ENCODE measurements around the gene CST9.
A peak's percentile ranks its signal among the peaks of the same experiment; 100 is the strongest.
"Not testable (repeated sequence)": the region's sequence is repeated elsewhere in the genome, so short reads cannot be mapped to it uniquely, and the experiment has no call there.

CST9 gene

DNA sequence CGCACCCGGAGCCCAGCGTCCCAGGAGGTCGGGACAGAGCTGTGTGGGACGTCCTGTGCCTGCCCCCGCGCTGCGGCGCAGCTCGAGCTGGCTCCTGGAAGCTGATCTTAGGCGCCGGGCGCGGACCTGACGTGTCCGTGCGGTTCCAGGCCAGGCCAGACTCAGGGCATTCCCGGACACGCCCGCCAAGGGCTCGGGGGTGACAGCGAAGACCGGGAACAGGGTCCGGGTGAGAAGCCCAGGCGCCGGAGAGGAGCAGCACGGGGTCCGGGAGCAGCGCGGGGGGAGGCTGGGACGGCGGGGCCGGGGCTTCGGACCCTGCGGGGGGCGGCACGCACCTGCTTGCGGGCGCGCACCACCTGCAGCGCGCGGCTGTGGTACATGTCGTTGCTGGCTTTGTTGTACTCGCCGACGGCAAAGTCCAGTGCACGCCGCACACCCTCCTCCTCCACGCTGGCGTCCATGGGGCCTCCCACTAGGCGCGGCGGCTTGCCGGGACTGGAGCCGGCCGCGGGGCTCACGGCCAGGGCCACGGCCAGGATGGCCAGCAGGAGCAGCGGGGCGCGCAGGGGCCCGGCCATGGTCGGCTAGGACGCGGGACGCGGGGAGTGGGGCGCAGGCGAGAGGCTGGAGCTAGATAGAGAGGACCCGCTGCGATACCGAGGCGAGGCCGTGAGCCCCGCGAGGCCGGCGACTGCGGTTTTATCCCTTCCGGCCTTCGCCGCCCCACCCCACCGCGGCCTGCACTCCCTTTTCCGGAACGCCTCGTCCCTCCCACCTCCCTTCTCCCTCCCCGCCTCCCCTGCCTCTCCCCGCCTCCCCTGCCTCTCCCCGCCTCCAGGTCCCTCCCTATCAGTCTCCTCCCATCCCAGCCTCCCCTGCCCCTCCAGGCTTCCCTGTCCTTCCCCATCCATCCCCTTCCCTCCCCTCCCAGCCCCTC lies 31.8 kb upstream of the CST9 start, which contains the start of gene CST3:
Gene CST3, minus strand, starts transcription at position 674 of the 940 bp plus-strand sequence. Its CDS starts 93 bp downstream, at position 581.
- peak; percentile 90 for DNase-seq (ENCODE audit: low read depth)

DNA sequence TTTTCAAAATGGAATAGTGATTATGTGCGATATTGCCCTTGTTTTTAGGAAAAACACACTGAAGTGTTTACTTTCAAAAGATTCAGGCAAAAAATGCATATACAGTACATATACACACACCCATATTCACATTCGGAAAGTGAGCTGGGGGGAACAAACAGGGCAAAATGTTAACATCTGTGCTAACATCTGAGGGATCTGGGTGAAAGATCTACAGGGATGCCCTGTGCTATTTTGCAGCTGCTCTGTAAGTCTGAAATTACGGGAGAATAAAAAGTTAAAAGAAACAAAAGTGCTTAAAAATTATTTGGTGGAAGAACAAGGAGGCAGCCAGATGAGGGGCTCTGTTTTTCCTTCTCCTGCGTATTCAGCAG lies 31.2 kb upstream of the CST9 start:
- DNase-seq (ENCODE audit: low read depth) = no peak

DNA sequence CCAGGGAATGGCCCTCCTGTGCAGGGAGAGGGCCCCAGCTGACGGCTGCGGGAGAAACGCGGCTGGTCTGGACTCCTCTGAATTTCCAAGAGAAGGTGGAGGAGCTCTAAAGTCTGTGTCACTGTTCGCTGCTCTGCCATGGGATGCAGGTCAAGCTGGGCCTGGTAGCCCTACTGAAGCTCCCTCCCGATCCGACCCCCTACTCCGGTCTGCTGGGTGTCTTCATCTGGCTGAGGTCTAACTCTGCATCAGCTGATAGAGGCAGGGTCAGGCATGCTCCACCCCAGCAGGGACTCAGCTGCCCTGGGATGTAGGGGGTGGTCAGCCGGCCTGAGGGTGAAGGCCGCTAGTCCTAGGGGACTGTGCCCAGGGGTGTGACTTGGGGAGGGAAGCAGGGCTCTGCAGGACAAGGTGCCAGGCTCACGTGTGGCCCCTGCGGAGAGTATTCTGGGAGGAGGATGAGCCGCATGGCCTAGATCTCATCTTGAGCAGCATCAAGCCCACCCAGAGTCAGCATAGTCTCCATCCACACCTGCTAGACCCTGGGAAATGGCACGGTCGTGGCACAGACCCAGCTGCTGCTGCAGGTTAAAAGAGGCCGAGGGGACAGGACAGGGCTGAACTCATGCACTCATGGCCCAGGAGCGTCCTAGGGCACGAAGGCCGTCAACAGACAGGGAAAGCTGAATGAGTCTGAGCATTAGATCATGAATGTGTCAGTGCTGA lies 30.6 kb upstream of the CST9 start:
- DNase-seq (ENCODE audit: low read depth) = no peak

DNA sequence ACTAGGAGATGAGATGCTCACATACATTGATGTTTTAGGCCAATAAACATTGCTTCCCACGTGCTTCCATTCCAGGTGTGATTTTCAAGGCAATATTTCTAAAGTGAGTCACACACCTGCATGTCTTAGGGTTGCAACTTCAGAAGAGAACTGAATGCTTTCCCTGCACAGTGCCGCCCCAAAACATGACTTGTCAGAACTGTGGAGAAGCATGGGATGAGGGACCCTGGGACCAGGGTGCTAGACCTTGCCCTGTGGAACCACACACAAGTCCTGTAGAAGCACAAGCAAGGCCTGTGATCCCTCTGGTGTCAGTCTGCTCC lies 30.0 kb upstream of the CST9 start:
- DNase-seq (ENCODE audit: low read depth) = not testable (repeated sequence)

DNA sequence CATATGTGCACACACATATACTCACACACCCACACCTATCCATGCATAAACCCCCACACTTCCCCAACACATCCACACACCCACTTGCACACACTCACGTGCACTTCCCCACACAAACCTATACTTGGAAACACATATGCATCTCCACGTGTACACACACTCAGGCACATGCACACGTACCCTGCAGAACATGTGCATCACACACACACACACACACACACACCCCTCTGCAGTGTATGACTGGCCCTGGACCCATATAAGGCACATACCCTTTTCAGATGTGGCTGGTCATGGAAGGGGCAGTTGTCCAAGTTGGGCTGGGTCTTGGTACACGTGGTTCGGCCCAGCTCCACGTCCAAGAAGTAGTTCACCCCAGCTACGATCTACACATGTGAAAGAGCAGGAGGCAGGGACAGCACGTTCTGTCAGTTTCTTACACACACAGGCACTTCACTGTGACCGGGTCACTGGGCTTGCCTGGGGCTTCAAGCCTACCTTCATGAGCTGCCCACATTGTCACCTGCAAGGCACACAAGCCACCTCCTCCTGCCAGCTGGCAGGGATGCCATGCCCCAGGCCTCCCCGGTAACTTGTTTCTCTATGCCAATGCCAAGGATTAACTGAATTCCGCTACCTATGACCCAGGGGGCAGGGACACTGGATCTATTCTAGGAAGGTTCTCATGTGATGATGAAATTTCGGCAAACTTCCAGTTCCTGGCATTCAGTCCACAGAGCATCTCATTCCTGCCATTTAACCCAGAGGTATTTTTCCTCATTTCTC lies 29.5 kb upstream of the CST9 start:
- DNase-seq (ENCODE audit: low read depth) = no peak

DNA sequence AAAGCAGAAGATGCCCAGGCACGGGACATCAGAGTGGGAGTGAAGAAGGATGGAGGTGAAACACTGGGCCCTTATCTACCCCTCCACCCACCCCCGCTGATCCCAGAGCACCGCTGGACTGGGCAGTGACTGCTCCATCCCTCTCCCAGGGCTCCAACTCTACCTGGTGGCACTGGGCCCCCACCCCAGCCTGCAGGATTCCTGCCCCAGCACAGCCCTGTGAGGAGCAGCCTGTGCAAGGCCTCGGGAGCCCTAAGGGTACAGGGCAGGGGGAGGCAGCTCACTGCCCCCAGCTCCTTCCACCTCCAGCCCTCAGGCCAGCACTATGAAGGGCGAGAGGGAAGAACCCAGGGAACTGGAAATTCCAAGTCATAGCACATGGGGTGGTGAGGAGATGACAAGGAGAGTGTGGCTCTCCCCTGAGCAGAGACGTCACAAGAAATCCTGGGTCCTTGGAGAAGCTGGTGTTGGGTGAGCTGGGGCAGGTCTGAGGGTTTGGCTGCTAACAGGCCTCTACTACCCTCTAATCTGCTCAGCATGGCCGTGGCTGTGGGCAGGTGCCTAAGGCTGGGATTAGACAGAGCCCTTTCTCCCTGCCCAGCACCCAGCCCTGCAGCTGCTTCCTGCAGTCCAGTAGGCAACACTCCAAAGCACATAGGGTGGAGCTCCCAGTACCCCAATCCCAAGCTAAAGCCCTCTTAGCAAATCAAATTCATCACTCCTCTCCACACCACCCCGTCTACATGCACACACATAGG lies 28.5 kb upstream of the CST9 start:
- no peak for DNase-seq (ENCODE audit: low read depth)

DNA sequence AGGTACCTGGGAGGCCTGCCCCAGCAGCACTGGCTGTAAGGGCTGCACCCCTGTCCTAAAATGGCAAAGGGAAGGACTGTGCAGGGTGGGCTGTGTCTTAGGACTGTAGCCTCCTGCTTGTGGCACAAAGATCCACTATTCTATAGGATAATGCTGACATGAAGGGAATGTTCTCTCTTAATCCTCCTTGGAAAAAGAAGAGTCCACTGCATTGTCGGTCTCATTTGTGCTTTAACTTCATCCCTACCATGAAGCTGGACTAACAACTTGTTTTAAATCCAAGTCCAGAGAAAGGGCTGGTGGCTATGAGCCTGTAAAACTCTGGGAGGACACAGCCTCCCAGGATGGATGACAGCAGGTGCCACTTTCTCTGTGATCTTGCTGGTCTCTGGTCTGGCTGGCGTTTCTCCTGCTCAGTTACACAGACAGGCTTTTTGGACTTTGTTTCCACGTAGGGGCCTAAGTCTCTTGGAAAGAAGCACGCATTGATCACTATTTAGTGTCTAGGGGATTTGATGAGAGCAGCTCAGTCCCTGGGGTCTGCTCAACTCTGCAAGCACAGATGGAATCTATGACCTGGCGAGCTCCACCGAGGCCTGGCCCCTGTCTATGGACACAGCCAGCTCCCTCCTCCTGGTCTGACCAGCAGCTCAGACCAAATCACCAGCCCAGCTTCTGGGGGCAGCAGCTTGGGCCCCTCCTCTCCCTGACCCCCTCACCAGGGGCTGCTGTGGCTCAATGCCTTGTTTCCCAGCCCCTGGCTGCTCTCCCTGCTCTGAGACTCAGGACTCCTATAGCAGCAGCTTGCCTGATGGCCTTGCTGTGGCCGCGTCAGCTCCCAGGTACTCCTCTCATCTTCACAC lies 27.2 kb upstream of the CST9 start:
- no peak for DNase-seq (ENCODE audit: low read depth)

DNA sequence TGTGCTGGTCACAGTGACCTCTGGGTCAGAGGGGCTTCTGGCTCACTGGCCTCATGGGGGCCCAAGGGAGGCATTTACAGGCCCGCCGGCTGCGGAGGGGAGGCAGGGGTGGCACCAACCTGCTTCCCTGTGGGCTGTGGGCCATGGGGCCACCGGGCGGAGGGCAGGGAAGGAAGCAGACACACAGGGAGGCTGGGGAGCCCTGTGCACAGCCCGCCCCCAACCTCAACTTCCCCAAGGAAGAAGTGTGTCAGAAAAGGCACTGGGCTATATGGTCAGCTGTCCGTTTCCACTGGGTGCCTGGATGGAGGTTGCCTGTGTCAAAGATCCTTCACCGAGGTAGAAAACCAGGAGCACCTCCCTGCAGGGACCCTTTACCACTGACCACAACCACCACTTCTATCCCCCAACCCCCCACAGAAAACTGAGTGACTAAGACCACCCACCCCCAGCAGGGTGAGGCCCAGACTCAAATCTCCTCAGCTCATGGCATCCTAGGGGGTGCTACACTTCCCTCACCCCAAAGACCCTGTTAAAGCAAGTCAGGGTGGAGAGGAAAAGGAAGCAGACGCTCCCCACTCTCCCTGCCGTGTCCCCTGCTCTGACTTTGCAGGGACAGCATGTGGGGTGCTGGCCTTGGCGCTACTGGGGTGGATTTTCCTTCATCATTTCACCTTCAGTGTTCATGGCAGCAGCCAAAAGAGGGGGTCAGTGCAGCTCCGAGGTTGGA lies 26.4 kb upstream of the CST9 start:
- DNase-seq (ENCODE audit: low read depth) = no peak

DNA sequence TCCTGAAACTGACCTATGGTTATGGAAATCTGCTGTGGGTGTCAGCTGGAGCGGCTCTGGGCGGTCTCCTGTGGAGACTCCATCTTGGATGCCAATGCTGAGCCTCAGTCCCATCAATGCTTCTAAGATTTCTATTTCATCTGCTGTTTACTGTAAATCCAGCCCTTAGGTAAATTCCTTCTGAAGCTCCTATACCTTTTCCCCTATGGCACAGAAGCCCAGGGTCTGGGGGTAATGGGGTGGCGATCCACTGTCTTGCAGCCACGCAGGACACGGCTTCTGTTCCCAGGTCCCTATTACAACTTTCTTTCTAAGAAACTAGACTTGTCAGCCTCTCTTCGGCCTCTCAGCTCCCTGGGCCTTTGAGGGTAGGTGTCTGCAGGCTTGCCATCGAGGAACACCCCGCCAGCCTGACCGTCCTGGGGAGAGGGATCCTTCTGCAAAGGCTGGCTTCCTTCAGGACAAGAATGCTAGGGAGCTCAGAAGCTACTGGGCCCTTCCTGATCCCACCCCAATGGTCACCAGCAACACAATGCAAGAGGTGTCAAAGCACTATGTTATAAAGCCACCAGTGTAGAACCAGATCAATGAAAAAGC lies 25.6 kb upstream of the CST9 start:
- no peak for DNase-seq (ENCODE audit: low read depth)

DNA sequence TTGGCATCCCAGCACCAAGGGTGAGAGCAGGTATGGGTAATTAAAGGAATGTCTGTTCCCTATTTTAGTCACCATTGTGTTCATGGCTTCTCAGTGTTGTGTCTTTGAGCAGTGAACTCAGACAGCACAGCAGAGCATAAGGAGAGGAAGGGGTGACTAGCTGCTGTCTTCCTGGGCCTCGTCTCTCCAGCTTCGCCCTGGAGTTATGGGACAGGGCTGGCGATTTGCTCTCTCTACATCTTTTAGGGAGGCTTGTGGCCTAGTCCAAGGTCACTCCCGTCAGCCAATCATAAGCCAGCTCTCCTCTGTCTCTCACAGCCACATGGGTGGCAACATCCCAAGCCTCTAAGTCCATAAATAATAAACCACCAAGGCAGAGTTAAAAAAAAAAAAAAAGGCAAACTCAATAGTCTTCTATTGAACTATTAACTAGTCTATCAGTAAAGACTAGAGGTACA lies 24.7 kb upstream of the CST9 start:
- DNase-seq (ENCODE audit: low read depth) = peak; percentile 39

DNA sequence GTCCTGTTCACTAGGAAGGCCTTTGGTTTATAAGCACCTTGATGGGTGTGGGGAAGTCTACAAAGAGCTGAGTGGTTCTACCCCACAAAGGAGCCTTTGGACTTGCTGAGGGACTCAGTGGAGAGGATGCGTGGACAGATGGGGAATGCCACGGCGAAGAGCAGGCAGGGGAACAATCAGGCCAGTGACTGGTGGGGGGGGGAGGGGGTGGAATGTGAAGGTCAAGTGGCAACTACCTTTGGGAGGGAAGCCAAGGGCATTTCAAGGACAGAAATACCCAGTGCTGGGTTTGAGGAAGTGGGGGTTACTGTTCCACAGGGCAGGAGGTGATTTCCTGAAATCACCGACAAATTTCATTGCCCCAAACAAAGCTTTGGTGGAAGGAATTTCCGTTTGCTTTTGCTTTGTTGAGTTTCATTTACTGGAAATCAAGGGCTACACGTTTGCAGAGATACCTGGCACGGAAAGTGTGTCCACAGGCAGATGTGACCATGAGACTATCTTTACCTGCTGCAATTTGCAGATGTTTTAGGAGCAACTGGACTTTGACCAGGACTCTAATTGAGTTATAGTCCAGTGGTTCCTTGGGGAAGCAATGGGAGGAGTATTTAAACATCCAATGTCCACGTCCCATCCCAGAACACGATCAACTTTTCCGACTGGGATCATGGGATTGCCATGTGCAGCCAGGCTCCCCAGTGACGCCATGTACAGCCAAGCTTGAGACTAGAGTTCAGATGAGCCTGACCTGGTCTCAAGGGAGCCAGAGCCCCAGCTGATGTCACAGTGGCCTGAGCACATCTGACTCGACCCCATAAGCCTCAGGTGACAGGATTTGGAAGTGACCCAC lies 24.1 kb upstream of the CST9 start:
- DNase-seq (ENCODE audit: low read depth) = no peak

DNA sequence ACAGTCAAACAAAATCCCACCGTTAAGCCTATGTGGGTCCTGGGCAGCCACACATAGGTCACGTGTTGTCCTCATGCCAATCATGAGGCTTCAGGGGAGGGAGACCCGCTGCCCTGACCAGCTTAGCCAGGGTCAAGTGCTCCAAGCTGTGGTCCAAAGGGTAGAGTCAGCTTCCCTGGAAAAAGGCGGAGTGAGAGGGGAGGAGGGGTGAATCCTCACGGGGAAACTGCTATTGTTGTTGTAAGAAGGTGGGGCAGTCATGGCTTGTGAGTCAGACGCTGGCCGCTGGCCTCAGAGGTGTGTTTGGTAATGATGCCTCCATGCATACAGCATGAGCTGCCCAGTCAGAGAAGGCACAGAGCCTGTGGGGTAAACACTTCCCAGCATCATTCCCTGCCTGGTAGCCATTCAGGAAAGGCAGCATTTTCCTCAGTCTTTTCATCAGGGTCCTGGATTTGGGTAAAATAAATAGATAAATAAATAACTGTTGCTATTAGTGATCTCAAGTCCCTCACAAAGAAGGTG lies 23.4 kb upstream of the CST9 start:
- peak; percentile 97 for DNase-seq (ENCODE audit: low read depth)

DNA sequence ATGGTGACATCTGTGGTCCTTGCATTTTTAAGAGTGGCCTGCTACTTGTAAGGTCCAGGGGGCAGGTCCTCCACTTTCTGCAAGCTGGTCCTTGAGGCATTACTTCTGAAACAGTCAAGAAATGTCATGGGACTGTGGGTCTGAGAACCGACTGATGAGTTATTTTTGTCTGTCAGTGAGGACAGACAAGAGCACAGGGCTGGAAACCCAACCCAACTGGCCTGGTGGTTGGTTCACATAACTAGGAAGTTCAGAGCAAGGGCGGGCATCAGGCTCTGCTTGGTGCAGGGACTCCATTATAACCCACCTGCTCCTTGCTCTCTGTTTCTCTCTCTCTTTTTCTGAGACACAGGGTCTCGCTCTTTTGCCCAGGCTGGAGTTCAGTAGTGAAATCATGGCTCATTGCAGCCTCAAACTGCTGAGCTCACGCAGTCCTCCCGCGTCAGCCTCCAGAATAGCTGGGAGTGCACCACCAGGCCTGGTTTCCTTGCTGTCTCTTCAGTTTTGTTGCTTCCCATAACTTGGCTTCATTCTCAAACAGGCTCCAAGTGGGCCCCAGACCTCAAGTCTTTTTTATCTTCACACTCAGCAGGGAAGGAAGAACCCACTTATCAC lies 22.8 kb upstream of the CST9 start:
- no peak for DNase-seq (ENCODE audit: low read depth)

DNA sequence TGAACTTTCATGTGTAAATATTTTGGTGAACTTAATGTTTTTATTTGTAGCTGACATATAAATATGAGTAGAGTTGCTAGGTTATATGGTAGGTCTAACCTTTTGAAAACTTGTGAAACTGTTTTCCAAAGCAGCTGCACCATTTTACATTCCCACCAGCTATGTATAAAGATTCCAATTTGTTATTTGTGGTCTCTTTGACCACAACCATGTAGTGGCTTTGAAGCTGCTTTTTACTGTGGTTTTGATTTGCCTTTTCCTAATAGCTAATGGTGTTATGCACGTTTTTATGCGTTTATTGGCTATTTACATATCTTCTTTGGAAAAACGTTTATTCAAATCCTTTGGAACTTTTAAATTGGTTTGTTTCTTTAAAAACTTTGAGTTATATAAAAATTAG lies 21.8 kb upstream of the CST9 start:
- DNase-seq (ENCODE audit: low read depth) = peak; percentile 67

DNA sequence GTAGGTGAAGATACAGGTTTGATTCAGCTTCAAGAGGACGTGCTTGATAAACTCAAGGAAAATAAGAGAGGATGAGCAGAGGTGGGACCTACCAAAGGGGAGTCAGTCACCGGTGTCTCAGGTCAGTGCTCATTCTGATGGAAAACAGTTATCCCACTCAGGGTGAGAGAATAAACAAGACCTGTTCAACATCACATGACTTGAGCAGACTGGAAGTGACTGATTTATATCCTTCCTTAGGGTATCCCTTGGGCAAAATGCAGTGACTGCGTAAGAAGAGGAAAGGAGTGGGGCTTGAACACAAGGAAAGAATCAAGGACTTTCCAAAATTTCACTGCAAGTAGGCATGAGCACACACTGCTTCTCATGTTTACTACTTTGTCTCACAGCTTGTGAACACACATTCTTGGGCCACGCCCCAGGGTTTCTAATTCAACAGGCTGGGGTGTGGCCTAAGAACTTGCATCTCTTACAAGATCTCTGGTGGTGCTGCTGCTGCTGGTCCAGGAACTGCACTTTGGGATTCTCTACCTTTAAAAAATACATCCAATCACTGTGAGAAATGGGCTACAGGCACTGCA lies 20.4 kb upstream of the CST9 start:
- peak; percentile 76 for DNase-seq (ENCODE audit: low read depth)

DNA sequence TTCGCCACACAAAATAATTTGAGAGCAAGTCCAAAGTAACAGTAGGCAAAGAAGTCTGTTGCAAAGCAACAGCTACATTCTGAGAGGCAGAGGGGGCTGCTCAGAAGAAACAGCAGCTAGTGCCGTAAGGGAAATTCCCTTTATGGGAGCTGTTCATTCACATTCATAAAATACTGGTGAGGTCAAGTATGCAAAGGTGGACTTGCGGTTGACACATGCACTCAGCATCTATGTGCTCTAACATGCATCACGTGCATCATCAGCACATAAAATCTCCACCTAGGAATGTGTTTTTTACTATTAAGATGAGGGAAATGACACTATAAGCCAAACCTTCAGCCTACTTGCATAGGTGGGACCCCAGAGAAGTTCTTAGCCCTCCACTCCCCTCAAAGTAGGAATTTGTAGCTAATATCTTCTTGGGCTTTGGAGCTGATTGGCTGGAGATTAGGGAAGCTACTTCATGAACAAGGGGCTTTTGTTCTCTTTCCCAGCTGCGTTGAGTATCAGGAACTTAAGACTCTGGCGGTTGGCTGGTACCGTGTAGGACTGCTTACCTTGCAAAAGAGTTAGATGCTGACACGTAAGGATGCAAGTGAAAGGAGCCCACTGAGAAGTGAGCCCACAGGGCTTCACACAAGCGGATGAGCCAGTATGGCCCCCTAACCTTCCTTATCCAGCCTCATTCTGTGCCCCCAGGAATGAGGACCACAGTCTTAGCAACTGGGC lies 19.7 kb upstream of the CST9 start:
- DNase-seq (ENCODE audit: low read depth) = peak; percentile 75

DNA sequence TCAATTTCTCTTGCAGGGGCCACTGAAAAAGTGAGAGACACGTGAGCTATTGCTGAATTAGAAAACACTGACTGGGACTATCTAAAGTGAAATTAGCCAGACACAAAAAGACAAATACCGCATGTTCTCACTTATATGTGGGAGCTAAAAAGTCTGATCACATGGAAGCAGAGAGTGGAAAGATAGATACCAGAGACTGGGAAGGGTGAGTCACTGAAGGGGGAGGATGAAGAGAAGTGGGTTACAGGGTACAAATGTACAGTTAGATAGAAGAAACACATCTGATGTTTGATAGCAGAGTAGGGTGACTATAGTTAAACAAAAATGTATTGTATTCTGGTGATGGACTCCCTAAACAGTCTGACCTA lies 18.6 kb upstream of the CST9 start:
- peak; percentile 98 for DNase-seq (ENCODE audit: low read depth)
